Keratinocyte (primary cell): Measurements from ENCODE around the gene ARMC3.

Experiments used
- EZH2 ChIP-seq: IDR thresholded peaks from one replicate; pipeline ENCODE4 v1.6.1; 2012; ENCODE audit warnings: inconsistent platforms, mild to moderate bottlenecking, low read length, moderate library complexity
- TF ChIP-seq, protein P1 (sequence below), 3 experiments: IDR thresholded peaks in 1 of 3; conservative IDR thresholded peaks in 1 of 3; optimal IDR thresholded peaks in 1 of 3; 2 replicates in 2 of 3; 3 replicates in 1 of 3; pipeline versions ENCODE3 to v1.5.1; 2011; ENCODE audit warnings: low read length in 3 of 3, mild to moderate bottlenecking in 3 of 3, moderate library complexity in 2 of 3, control low read depth in 1 of 3, inconsistent platforms in 1 of 3; ENCODE audit not compliant: insufficient read depth in 2 of 3; ENCODE audit errors: extremely low read depth in 1 of 3

GRCh38 chr10:22906767-22907166, 21.1 kb upstream of the ARMC3 start:
- TF ChIP-seq, protein P1, sequence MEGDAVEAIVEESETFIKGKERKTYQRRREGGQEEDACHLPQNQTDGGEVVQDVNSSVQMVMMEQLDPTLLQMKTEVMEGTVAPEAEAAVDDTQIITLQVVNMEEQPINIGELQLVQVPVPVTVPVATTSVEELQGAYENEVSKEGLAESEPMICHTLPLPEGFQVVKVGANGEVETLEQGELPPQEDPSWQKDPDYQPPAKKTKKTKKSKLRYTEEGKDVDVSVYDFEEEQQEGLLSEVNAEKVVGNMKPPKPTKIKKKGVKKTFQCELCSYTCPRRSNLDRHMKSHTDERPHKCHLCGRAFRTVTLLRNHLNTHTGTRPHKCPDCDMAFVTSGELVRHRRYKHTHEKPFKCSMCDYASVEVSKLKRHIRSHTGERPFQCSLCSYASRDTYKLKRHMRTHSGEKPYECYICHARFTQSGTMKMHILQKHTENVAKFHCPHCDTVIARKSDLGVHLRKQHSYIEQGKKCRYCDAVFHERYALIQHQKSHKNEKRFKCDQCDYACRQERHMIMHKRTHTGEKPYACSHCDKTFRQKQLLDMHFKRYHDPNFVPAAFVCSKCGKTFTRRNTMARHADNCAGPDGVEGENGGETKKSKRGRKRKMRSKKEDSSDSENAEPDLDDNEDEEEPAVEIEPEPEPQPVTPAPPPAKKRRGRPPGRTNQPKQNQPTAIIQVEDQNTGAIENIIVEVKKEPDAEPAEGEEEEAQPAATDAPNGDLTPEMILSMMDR (optimal IDR thresholded peaks at IDR 0.05 in 1 of 3, IDR thresholded peaks at IDR 0.05 in 1 of 3, conservative IDR thresholded peaks at IDR 0.05 in 1 of 3; ENCODE audit: extremely low read depth in 1 of 3, insufficient read depth in 2 of 3, low read length in 3 of 3) = no peak
- no peak for TF ChIP-seq EZH2
